SK-N-SH (cell line): ENCODE results near the gene WWTR1.

Experiments used
- CTCF ChIP-seq: fragments of 200-600 bp; sonication (generic); IDR thresholded peaks from 2 replicates; pipeline ENCODE4 v1.6.1; 2017; ENCODE audit warnings: antibody characterized with exemption, mild to moderate bottlenecking, moderate library complexity
- ELF1 ChIP-seq: IDR thresholded peaks from 2 replicates; pipeline ENCODE4 v1.4.0; 2012
- EZH2phosphoT487 ChIP-seq: fragments of 200-600 bp; sonication (generic); IDR thresholded peaks from 2 replicates; pipeline ENCODE4 v1.6.1; 2017; ENCODE audit warnings: low read depth, mixed run types, mild to moderate bottlenecking, antibody characterized with exemption, moderate library complexity, borderline replicate concordance
- MXI1 ChIP-seq: IDR thresholded peaks from 2 replicates; pipeline ENCODE4 v1.6.1; 2012; ENCODE audit warnings: mild to moderate bottlenecking, low read depth, low read length, improper control_type of control experiment
- RCOR1 ChIP-seq: fragments of 150-350 bp; IDR thresholded peaks from 2 replicates; pipeline ENCODE4 v1.6.1; 2017; ENCODE audit warnings: antibody characterized with exemption, low read length
- RFX5 ChIP-seq: IDR thresholded peaks from 2 replicates; pipeline ENCODE4 v1.6.1; 2012; ENCODE audit warnings: mild to moderate bottlenecking, improper control_type of control experiment, low read length
- SMC3 ChIP-seq: IDR thresholded peaks from 2 replicates; pipeline ENCODE4 v1.6.1; 2012; ENCODE audit warnings: low read depth, low read length, improper control_type of control experiment
- TAF1 ChIP-seq: IDR thresholded peaks from 2 replicates; pipeline ENCODE4 v1.6.1; 2012; ENCODE audit warnings: low read depth, mild to moderate bottlenecking, low read length, moderate library complexity, borderline replicate concordance

- no peak for TF ChIP-seq RCOR1
- no peak for TF ChIP-seq TAF1
- no peak for TF ChIP-seq EZH2phosphoT487
- TF ChIP-seq SMC3, result no peak
- TF ChIP-seq MXI1, result no peak
- no peak for TF ChIP-seq RFX5
- no peak for TF ChIP-seq ELF1
- TF ChIP-seq CTCF, result no peak
These were observed 39.4 kb downstream of the WWTR1 start for GRCh38 chr3:149618151-149619123.
